Measurements from ENCODE around the gene BRD3. TPM values are rescaled to one million over a fixed set of nuclear protein-coding genes. Genes with fewer than 3 reads are reported as not detected.

The BRD3 gene
- total and polyA plus RNA-seq, 9 donors = 16.8 to 77.9 (median 62.6) TPM

GRCh38 chr9:134055981-134056461 lies 11.8 kb downstream of the BRD3 start:
- Histone ChIP-seq H3K4me1 (ENCODE audit: control insufficient read depth, insufficient read depth, low read length) (peaks cover 83% of the 10 kb centered on the region), H3K9me3 (replicated peaks; ENCODE audit: control insufficient read depth, low read depth, low read length) (no peaks in the 10 kb centered on the region), H3K4me3 (ENCODE audit: low read length) (no peak overlapping the region), H3K36me3 (ENCODE audit: control insufficient read depth, insufficient read depth, low read length) (peaks cover 40% of the 10 kb centered on the region), H3K27me3 (ENCODE audit: control insufficient read depth, insufficient read depth, low read length) (no peaks in the 10 kb centered on the region), H3K27ac (ENCODE audit: low read length) (peak overlapping the region; percentile 77)
- DNase-seq = peak; percentile 88
- 23% methylated on average over 13 of the region's 13 CpGs for WGBS (ENCODE audit: insufficient coverage)

- Histone ChIP-seq H3K36me3 (ENCODE audit: control insufficient read depth, insufficient read depth, low read length) (peaks cover 49% of the 10 kb centered on the region), H3K4me1 (ENCODE audit: control insufficient read depth, insufficient read depth, low read length) (peaks cover 74% of the 10 kb centered on the region), H3K9me3 (replicated peaks; ENCODE audit: control insufficient read depth, low read depth, low read length) (no peaks in the 10 kb centered on the region), H3K4me3 (ENCODE audit: low read length) (no peak overlapping the region), H3K27me3 (ENCODE audit: control insufficient read depth, insufficient read depth, low read length) (no peaks in the 10 kb centered on the region), H3K27ac (ENCODE audit: low read length) (peak overlapping the region; percentile 77)
- WGBS (ENCODE audit: insufficient coverage) = 77% methylated on average over 22 of the region's 28 CpGs
- no peak for DNase-seq
These were observed 12.7 kb downstream of the BRD3 start for GRCh38 chr9:134054891-134055811.

GRCh38 chr9:134053941-134054761 lies 13.7 kb downstream of the BRD3 start:
- no peak for DNase-seq
- no peak overlapping the region for H3K4me3 ChIP-seq (ENCODE audit: low read length)
- WGBS (ENCODE audit: insufficient coverage) = 84% methylated on average over 34 of the region's 44 CpGs
- peaks cover 69% of the 10 kb centered on the region for H3K4me1 ChIP-seq (ENCODE audit: control insufficient read depth, insufficient read depth, low read length)
- peak overlapping the region; percentile 35 for H3K27ac ChIP-seq (ENCODE audit: low read length)
- peaks cover 59% of the 10 kb centered on the region for H3K36me3 ChIP-seq (ENCODE audit: control insufficient read depth, insufficient read depth, low read length)
- H3K9me3 ChIP-seq (replicated peaks; ENCODE audit: control insufficient read depth, low read depth, low read length) = no peaks in the 10 kb centered on the region
- H3K27me3 ChIP-seq (ENCODE audit: control insufficient read depth, insufficient read depth, low read length) = no peaks in the 10 kb centered on the region

- Histone ChIP-seq H3K9me3 (replicated peaks; ENCODE audit: control insufficient read depth, low read depth, low read length) (no peaks in the 10 kb centered on the region), H3K4me1 (ENCODE audit: control insufficient read depth, insufficient read depth, low read length) (peaks cover 65% of the 10 kb centered on the region), H3K4me3 (ENCODE audit: low read length) (no peak overlapping the region), H3K27ac (ENCODE audit: low read length) (peak overlapping the region; percentile 35), H3K36me3 (ENCODE audit: control insufficient read depth, insufficient read depth, low read length) (peaks cover 66% of the 10 kb centered on the region), H3K27me3 (ENCODE audit: control insufficient read depth, insufficient read depth, low read length) (no peaks in the 10 kb centered on the region)
- WGBS (ENCODE audit: insufficient coverage) = 75% methylated on average over 26 of the region's 28 CpGs
- DNase-seq = no peak
These were observed 14.4 kb downstream of the BRD3 start for GRCh38 chr9:134053401-134053871.

- Histone ChIP-seq H3K4me3 (ENCODE audit: low read length) (no peak overlapping the region), H3K36me3 (ENCODE audit: control insufficient read depth, insufficient read depth, low read length) (peaks cover 71% of the 10 kb centered on the region), H3K27me3 (ENCODE audit: control insufficient read depth, insufficient read depth, low read length) (no peaks in the 10 kb centered on the region), H3K27ac (ENCODE audit: low read length) (no peak overlapping the region), H3K9me3 (replicated peaks; ENCODE audit: control insufficient read depth, low read depth, low read length) (no peaks in the 10 kb centered on the region), H3K4me1 (ENCODE audit: control insufficient read depth, insufficient read depth, low read length) (peaks cover 60% of the 10 kb centered on the region)
- no peak for DNase-seq
- 68% methylated on average over 14 of the region's 16 CpGs for WGBS (ENCODE audit: insufficient coverage)
These were observed 14.9 kb downstream of the BRD3 start for GRCh38 chr9:134052941-134053340.

- H3K36me3 ChIP-seq (ENCODE audit: control insufficient read depth, insufficient read depth, low read length) = peaks cover 74% of the 10 kb centered on the region
- H3K4me3 ChIP-seq (ENCODE audit: low read length) = no peak overlapping the region
- peaks cover 56% of the 10 kb centered on the region for H3K4me1 ChIP-seq (ENCODE audit: control insufficient read depth, insufficient read depth, low read length)
These were observed 15.3 kb downstream of the BRD3 start for GRCh38 chr9:134052491-134052890.

GRCh38 chr9:134051319-134051718 lies 16.5 kb downstream of the BRD3 start:
- no peak overlapping the region for H3K27ac ChIP-seq (ENCODE audit: low read length)
- 50% methylated on average over 8 of the region's 16 CpGs for WGBS (ENCODE audit: insufficient coverage)
- no peaks in the 10 kb centered on the region for H3K27me3 ChIP-seq (ENCODE audit: control insufficient read depth, insufficient read depth, low read length)
- H3K9me3 ChIP-seq (replicated peaks; ENCODE audit: control insufficient read depth, low read depth, low read length) = no peaks in the 10 kb centered on the region
- H3K4me3 ChIP-seq (ENCODE audit: low read length) = no peak overlapping the region
- H3K4me1 ChIP-seq (ENCODE audit: control insufficient read depth, insufficient read depth, low read length) = peaks cover 44% of the 10 kb centered on the region
- peaks cover 78% of the 10 kb centered on the region for H3K36me3 ChIP-seq (ENCODE audit: control insufficient read depth, insufficient read depth, low read length)
- DNase-seq = no peak

More at GRCh38 chr9:134052491-134052890, 15.3 kb downstream of the BRD3 start:
- no peak for DNase-seq
- WGBS (ENCODE audit: insufficient coverage) = 80% methylated on average over 1 of the region's 3 CpGs
- Histone ChIP-seq H3K9me3 (replicated peaks; ENCODE audit: control insufficient read depth, low read depth, low read length) (no peaks in the 10 kb centered on the region), H3K27me3 (ENCODE audit: control insufficient read depth, insufficient read depth, low read length) (no peaks in the 10 kb centered on the region), H3K27ac (ENCODE audit: low read length) (no peak overlapping the region)

- no peaks in the 10 kb centered on the region for H3K9me3 ChIP-seq (replicated peaks; ENCODE audit: control insufficient read depth, low read depth, low read length)
- peaks cover 38% of the 10 kb centered on the region for H3K4me1 ChIP-seq (ENCODE audit: control insufficient read depth, insufficient read depth, low read length)
- H3K4me3 ChIP-seq (ENCODE audit: low read length) = no peak overlapping the region
- H3K36me3 ChIP-seq (ENCODE audit: control insufficient read depth, insufficient read depth, low read length) = peaks cover 84% of the 10 kb centered on the region
- no peaks in the 10 kb centered on the region for H3K27me3 ChIP-seq (ENCODE audit: control insufficient read depth, insufficient read depth, low read length)
- WGBS (ENCODE audit: insufficient coverage) = 87% methylated on average over 13 of the region's 14 CpGs
- no peak overlapping the region for H3K27ac ChIP-seq (ENCODE audit: low read length)
- DNase-seq = no peak
These were observed 17.1 kb downstream of the BRD3 start for GRCh38 chr9:134050726-134051125.

- no peak for DNase-seq
- Histone ChIP-seq H3K27ac (ENCODE audit: low read length) (no peak overlapping the region), H3K4me3 (ENCODE audit: low read length) (no peak overlapping the region), H3K27me3 (ENCODE audit: control insufficient read depth, insufficient read depth, low read length) (no peaks in the 10 kb centered on the region), H3K4me1 (ENCODE audit: control insufficient read depth, insufficient read depth, low read length) (peaks cover 31% of the 10 kb centered on the region), H3K9me3 (replicated peaks; ENCODE audit: control insufficient read depth, low read depth, low read length) (no peaks in the 10 kb centered on the region), H3K36me3 (ENCODE audit: control insufficient read depth, insufficient read depth, low read length) (peaks cover 92% of the 10 kb centered on the region)
- WGBS (ENCODE audit: insufficient coverage) = 96% methylated on average over 22 of the region's 28 CpGs
These were observed 17.8 kb downstream of the BRD3 start for GRCh38 chr9:134049772-134050588.
